ENCODE results near the gene MXI1.
"Not testable (repeated sequence)": the region's sequence is repeated elsewhere in the genome, so short reads cannot be mapped to it uniquely, and the experiment has no call there.

MXI1 gene

DNA sequence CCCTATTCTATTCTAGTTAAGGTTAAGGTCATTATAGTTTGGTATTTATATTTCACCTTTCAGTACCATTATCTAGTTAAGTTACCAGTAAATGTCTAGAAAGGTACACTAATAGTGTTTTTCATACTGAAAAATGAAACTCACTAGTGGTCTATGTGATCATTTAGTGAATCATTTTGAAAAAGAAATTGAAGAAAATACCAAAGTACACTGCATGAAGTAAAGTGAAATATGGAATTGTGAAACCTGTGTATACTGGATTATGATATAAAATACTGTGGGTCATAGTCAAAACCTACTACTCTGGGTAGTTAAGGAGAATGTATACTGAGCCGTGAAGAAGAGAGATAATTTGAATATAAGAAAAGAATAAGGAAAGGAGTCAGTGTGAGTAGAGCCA is 44.0 kb downstream of the MXI1 start:
- H3K9me3 ChIP-seq (ENCODE audit: control insufficient read depth in 5 of 5, low read length in 5 of 5); H3K27ac ChIP-seq (ENCODE audit: low read depth, low read length); H3K4me3 ChIP-seq (ENCODE audit: low read depth in 1 of 5, low read length in 5 of 5); H3K27me3 ChIP-seq (ENCODE audit: control insufficient read depth in 5 of 5, insufficient read depth in 4 of 5, low read length in 5 of 5); H3K9ac ChIP-seq (ENCODE audit: low read length in 5 of 5); H3K36me3 ChIP-seq (ENCODE audit: control insufficient read depth in 5 of 5, insufficient read depth in 5 of 5, low read length in 5 of 5); H3K4me1 ChIP-seq (ENCODE audit: control insufficient read depth in 5 of 5, insufficient read depth in 5 of 5, low read length in 5 of 5): not testable (repeated sequence)

DNA sequence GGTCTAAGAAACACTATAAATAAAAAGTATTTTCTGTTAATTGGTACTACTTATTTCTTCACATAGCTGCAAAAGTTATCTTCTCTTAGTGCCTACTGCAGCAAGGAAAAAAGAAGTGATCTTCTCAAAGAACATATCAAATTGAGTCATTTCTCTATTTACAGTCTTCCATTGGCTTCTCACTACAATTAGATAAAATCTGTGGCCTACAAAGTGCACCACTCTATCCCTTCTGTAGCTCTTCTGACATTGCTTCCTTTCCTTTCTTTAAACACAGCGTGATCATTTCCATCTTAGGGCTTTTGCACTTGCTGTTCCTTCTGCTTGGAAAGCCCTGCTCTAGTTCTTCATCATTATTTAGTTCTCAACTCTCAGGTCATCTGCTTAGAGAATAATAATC is 44.7 kb downstream of the MXI1 start:
- no peak overlapping the region for H3K27ac ChIP-seq (ENCODE audit: low read depth, low read length)

DNA sequence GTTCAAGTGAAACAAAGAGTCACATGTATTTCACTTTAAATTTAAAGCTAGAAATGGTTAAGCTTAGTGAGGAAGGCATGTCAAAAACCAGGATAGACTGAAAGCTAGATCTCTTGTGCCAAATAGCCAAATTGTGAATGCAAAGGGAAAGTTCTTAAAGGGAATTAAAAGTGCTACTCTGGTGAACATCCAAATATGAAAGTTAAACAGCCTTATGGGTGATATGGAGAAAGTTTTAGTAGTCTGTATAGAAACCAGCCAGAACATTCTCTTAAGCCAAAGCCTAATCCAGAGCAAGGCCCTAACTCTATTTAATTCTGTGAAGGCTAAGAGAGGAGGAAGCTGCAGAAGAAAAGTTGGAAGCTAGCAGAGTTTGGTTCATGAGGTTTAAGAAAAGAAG is 47.1 kb downstream of the MXI1 start:
- H3K4me1 ChIP-seq (ENCODE audit: control insufficient read depth in 5 of 5, insufficient read depth in 5 of 5, low read length in 5 of 5) = no peaks in the 10 kb centered on the region
- H3K9ac ChIP-seq (ENCODE audit: low read length in 5 of 5) = no peak overlapping the region
- no peak overlapping the region for H3K27ac ChIP-seq (ENCODE audit: low read depth, low read length)
- no peaks in the 10 kb centered on the region for H3K27me3 ChIP-seq (ENCODE audit: control insufficient read depth in 5 of 5, insufficient read depth in 4 of 5, low read length in 5 of 5)
- H3K4me3 ChIP-seq (ENCODE audit: low read depth in 1 of 5, low read length in 5 of 5) = no peak overlapping the region
- H3K9me3 ChIP-seq (ENCODE audit: control insufficient read depth in 5 of 5, low read length in 5 of 5) = peaks cover 0 to 6% (median 0%) of the 10 kb centered on the region in 5 donors
- H3K36me3 ChIP-seq (ENCODE audit: control insufficient read depth in 5 of 5, insufficient read depth in 5 of 5, low read length in 5 of 5) = no peaks in the 10 kb centered on the region

More for the DNA sequence above, 44.7 kb downstream of the MXI1 start:
- Histone ChIP-seq H3K4me1 (ENCODE audit: control insufficient read depth in 5 of 5, insufficient read depth in 5 of 5, low read length in 5 of 5) (no peaks in the 10 kb centered on the region), H3K9me3 (ENCODE audit: control insufficient read depth in 5 of 5, low read length in 5 of 5) (peaks cover 0 to 6% (median 0%) of the 10 kb centered on the region in 5 donors), H3K4me3 (ENCODE audit: low read depth in 1 of 5, low read length in 5 of 5) (no peak overlapping the region), H3K36me3 (ENCODE audit: control insufficient read depth in 5 of 5, insufficient read depth in 5 of 5, low read length in 5 of 5) (no peaks in the 10 kb centered on the region), H3K9ac (ENCODE audit: low read length in 5 of 5) (no peak overlapping the region), H3K27me3 (ENCODE audit: control insufficient read depth in 5 of 5, insufficient read depth in 4 of 5, low read length in 5 of 5) (no peaks in the 10 kb centered on the region)

DNA sequence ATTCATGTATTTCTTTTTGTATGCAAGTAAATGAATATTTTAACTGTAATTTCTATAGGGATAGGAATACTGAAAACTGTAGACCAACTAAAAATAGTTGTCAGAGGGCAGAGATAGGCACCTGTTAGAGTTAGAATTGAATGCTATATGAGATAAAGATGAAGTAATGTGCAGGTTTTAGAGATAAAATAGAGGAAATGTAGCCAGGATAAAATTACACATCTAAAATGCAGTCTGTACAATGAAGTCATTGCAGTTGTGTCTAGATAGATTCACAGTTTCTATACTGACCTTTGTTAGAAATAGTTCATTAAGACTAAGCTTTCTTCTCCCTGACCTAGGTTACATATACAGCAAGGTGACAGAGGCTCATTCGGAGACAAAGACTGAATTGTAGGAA is 51.1 kb downstream of the MXI1 start:
- Histone ChIP-seq H3K27me3 (ENCODE audit: control insufficient read depth in 5 of 5, insufficient read depth in 4 of 5, low read length in 5 of 5) (no peaks in the 10 kb centered on the region), H3K4me1 (ENCODE audit: control insufficient read depth in 5 of 5, insufficient read depth in 5 of 5, low read length in 5 of 5) (no peaks in the 10 kb centered on the region), H3K27ac (ENCODE audit: low read depth, low read length) (no peak overlapping the region), H3K36me3 (ENCODE audit: control insufficient read depth in 5 of 5, insufficient read depth in 5 of 5, low read length in 5 of 5) (peaks cover 0 to 3% (median 0%) of the 10 kb centered on the region in 5 donors), H3K9ac (ENCODE audit: low read length in 5 of 5) (no peak overlapping the region), H3K9me3 (ENCODE audit: control insufficient read depth in 5 of 5, low read length in 5 of 5) (peaks cover 0 to 6% (median 0%) of the 10 kb centered on the region in 5 donors), H3K4me3 (ENCODE audit: low read depth in 1 of 5, low read length in 5 of 5) (no peak overlapping the region)

DNA sequence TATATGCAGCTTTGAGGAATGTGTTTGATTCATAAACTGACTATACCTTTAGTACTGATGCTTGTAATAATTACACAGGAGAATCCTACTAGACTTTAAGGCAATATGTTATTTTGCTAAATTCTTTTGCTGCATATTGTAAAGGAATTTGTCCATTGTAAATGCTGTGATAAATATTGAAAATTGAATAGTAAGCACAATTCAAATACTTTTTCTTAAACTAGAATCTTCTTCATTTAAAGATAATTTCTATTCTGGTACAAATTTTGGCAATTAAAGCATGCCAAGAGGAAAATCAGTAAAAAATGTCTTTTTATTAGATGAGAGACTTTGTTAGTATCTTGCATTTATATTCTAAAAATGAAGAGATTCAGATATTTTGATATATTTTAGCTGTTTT is 51.9 kb downstream of the MXI1 start:
- Histone ChIP-seq H3K4me3 (ENCODE audit: low read depth in 1 of 5, low read length in 5 of 5) (no peak overlapping the region), H3K4me1 (ENCODE audit: control insufficient read depth in 5 of 5, insufficient read depth in 5 of 5, low read length in 5 of 5) (no peaks in the 10 kb centered on the region), H3K9me3 (ENCODE audit: control insufficient read depth in 5 of 5, low read length in 5 of 5) (peaks cover 0 to 6% (median 0%) of the 10 kb centered on the region in 5 donors), H3K27me3 (ENCODE audit: control insufficient read depth in 5 of 5, insufficient read depth in 4 of 5, low read length in 5 of 5) (no peaks in the 10 kb centered on the region), H3K36me3 (ENCODE audit: control insufficient read depth in 5 of 5, insufficient read depth in 5 of 5, low read length in 5 of 5) (peaks cover 0 to 3% (median 0%) of the 10 kb centered on the region in 5 donors), H3K27ac (ENCODE audit: low read depth, low read length) (no peak overlapping the region), H3K9ac (ENCODE audit: low read length in 5 of 5) (no peak overlapping the region)

DNA sequence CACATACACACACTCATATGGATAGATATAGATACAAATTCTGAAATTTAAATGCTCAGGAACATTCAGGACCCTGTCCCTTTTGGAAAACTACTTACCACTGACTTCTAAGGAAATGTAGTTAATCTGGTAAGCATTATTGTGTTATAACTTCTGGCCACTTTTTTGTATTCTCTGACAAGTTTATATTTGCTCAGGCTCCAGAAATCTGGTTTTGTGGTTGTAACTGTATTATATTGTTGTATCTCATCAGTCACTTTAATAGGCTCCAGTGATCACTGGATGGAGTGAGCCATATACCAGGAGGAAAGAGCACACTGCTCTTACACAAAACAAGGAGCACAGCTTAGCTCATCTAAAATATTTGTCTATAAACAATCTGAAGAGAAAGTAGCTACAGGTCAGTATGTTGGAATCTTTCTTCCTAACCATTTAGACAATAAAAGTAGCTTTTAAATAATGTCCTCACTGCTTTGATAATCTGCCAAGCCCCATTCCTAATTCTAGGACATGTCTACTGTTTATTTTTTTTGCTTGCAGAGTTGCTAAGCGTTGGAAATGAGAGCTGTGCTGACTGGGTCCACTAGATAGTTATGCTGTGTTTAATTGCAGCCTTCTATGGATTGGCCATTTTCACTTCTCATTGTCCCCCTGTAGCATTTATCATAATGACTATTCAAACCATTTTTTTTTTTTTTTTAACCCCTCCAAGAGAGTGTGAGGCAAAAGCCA is 53.5 kb downstream of the MXI1 start:
- H3K36me3 ChIP-seq (ENCODE audit: control insufficient read depth in 5 of 5, insufficient read depth in 5 of 5, low read length in 5 of 5) = peaks cover 0 to 3% (median 0%) of the 10 kb centered on the region in 5 donors
- H3K9ac ChIP-seq (ENCODE audit: low read length in 5 of 5) = no peak overlapping the region
- no peak overlapping the region for H3K4me3 ChIP-seq (ENCODE audit: low read depth in 1 of 5, low read length in 5 of 5)
- H3K9me3 ChIP-seq (ENCODE audit: control insufficient read depth in 5 of 5, low read length in 5 of 5) = peaks cover 0 to 1% (median 0%) of the 10 kb centered on the region in 5 donors
- no peak overlapping the region for H3K27ac ChIP-seq (ENCODE audit: low read depth, low read length)
- H3K27me3 ChIP-seq (ENCODE audit: control insufficient read depth in 5 of 5, insufficient read depth in 4 of 5, low read length in 5 of 5) = no peaks in the 10 kb centered on the region
- H3K4me1 ChIP-seq (ENCODE audit: control insufficient read depth in 5 of 5, insufficient read depth in 5 of 5, low read length in 5 of 5) = no peaks in the 10 kb centered on the region

DNA sequence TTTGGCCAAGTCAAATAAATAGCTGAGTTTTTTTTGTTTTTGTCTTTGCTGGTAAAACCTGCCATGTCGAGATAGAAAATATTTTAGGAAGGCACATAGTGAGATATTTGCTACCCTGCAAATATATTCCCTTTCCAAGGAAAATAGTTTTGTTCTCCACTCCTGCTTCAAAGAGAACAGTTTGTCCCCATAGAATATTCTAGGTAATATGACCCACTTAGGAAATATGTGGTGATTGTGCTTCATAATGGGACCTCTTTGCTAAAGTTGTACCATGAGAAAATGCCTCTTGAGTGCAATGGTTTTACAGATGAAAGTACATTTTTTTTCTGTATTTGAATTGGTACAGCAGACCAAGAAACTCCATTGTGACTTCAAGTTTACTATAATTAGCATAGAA is 55.8 kb downstream of the MXI1 start:
- Histone ChIP-seq H3K27me3 (ENCODE audit: control insufficient read depth in 5 of 5, insufficient read depth in 4 of 5, low read length in 5 of 5) (no peaks in the 10 kb centered on the region), H3K27ac (ENCODE audit: low read depth, low read length) (no peak overlapping the region), H3K4me1 (ENCODE audit: control insufficient read depth in 5 of 5, insufficient read depth in 5 of 5, low read length in 5 of 5) (no peaks in the 10 kb centered on the region), H3K9ac (ENCODE audit: low read length in 5 of 5) (no peak overlapping the region), H3K36me3 (ENCODE audit: control insufficient read depth in 5 of 5, insufficient read depth in 5 of 5, low read length in 5 of 5) (peaks cover 0 to 3% (median 0%) of the 10 kb centered on the region in 5 donors), H3K4me3 (ENCODE audit: low read depth in 1 of 5, low read length in 5 of 5) (no peak overlapping the region), H3K9me3 (ENCODE audit: control insufficient read depth in 5 of 5, low read length in 5 of 5) (no peaks in the 10 kb centered on the region)

DNA sequence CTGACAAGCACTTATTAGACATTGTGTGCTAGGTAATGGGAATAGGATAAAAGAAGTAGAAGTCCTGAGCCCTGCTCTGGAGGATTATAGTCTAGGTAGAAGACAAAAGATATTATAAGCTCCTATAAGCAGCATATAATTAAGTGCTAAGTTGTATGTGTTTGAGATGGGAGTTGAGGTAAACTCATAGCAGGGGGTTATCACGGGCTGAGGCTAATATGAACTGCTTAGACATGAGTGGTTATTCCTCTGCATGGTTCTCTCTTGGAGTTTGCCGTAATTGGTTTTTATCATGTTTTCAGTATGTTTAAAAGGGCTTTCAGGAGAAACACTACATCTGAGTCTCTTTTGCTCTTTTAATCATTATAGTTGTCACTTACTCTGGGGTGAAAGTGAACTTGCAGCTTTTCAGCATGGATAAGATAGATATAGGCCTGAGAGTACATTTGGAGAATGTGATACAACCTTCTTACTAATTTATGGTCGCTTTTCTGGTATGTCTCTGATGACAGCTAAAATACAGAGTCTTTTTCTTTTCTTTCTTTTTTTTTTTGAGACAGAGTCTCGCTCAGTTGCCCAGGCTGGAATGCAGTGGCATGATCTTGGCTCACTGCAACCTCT is 58.3 kb downstream of the MXI1 start:
- Histone ChIP-seq H3K27me3 (ENCODE audit: control insufficient read depth in 5 of 5, insufficient read depth in 4 of 5, low read length in 5 of 5) (no peaks in the 10 kb centered on the region), H3K4me3 (ENCODE audit: low read depth in 1 of 5, low read length in 5 of 5) (no peak overlapping the region), H3K36me3 (ENCODE audit: control insufficient read depth in 5 of 5, insufficient read depth in 5 of 5, low read length in 5 of 5) (peaks cover 0 to 3% (median 0%) of the 10 kb centered on the region in 5 donors), H3K4me1 (ENCODE audit: control insufficient read depth in 5 of 5, insufficient read depth in 5 of 5, low read length in 5 of 5) (peaks cover 0 to 18% (median 14%) of the 10 kb centered on the region in 5 donors), H3K9ac (ENCODE audit: low read length in 5 of 5) (no peak overlapping the region), H3K27ac (ENCODE audit: low read depth, low read length) (no peak overlapping the region), H3K9me3 (ENCODE audit: control insufficient read depth in 5 of 5, low read length in 5 of 5) (no peaks in the 10 kb centered on the region)

DNA sequence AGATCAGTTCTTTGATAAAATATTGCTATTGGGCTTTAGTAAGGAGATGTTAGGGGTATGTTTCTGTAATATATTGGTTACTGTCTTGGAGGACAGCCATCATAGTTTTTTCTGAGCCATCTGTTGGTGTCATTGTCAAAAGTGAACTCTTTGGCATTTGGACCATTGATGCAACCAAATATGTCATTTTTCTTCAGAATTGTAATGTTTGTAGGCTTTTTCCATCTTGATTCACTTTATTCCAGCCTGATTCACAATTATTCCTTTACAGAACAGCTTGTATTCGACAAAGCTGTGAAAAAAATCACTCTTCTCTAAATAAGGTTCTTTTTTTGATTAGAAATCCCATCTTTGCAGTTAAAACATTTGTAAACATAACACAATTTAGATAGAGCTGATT is 59.9 kb downstream of the MXI1 start:
- Histone ChIP-seq H3K4me1 (ENCODE audit: control insufficient read depth in 5 of 5, insufficient read depth in 5 of 5, low read length in 5 of 5) (peaks cover 0 to 18% (median 14%) of the 10 kb centered on the region in 5 donors), H3K27ac (ENCODE audit: low read depth, low read length) (no peak overlapping the region), H3K9me3 (ENCODE audit: control insufficient read depth in 5 of 5, low read length in 5 of 5) (no peaks in the 10 kb centered on the region), H3K27me3 (ENCODE audit: control insufficient read depth in 5 of 5, insufficient read depth in 4 of 5, low read length in 5 of 5) (no peaks in the 10 kb centered on the region), H3K9ac (ENCODE audit: low read length in 5 of 5) (no peak overlapping the region), H3K4me3 (ENCODE audit: low read depth in 1 of 5, low read length in 5 of 5) (no peak overlapping the region), H3K36me3 (ENCODE audit: control insufficient read depth in 5 of 5, insufficient read depth in 5 of 5, low read length in 5 of 5) (peaks cover 0 to 3% (median 0%) of the 10 kb centered on the region in 5 donors)

DNA sequence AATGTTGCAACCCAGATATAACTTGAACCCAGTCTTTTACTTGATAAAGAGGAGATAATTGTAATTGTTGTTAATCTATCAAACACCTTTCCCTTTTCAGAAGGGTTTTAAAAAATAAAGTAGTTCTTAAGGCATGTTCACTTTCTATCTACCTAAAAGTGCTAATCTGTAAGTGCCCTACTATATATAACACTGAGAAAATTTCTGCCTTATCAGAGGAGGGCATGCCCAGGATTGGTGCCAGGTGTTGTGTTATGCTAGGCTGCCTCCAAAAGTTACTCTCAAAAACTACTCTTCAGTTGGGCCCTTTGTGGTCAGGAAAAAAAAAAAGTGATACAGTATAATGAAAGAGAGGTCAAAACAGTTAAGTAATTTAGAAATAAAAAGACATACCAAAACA is 61.0 kb downstream of the MXI1 start:
- H3K27me3 ChIP-seq (ENCODE audit: control insufficient read depth in 5 of 5, insufficient read depth in 4 of 5, low read length in 5 of 5) = no peaks in the 10 kb centered on the region
- H3K9ac ChIP-seq (ENCODE audit: low read length in 5 of 5) = no peak overlapping the region
- peaks cover 0 to 18% (median 16%) of the 10 kb centered on the region in 5 donors for H3K4me1 ChIP-seq (ENCODE audit: control insufficient read depth in 5 of 5, insufficient read depth in 5 of 5, low read length in 5 of 5)
- H3K9me3 ChIP-seq (ENCODE audit: control insufficient read depth in 5 of 5, low read length in 5 of 5) = no peaks in the 10 kb centered on the region
- H3K4me3 ChIP-seq (ENCODE audit: low read depth in 1 of 5, low read length in 5 of 5) = no peak overlapping the region
- H3K36me3 ChIP-seq (ENCODE audit: control insufficient read depth in 5 of 5, insufficient read depth in 5 of 5, low read length in 5 of 5) = no peaks in the 10 kb centered on the region
- H3K27ac ChIP-seq (ENCODE audit: low read depth, low read length) = no peak overlapping the region
